Kidney (tissue), 14 donors: ENCODE results near the gene CD300LD. TPM values are rescaled to one million over a fixed set of nuclear protein-coding genes. Genes with fewer than 3 reads are reported as not detected.

ENCODE experiments used
- DNase-seq, 5 donors: peaks; one replicate each; pipeline ENCODE4 v3.0.0-alpha.2; 2013 to 2020
- FAIRE-seq: peaks from 2 replicates; lab custom pipeline; 2012; peaks lifted over from hg19 to GRCh38; lab: Jason Lieb, UNC
- H3K27ac ChIP-seq, 2 donors: one replicate each; pipeline ENCODE4 v1.7.0; 2013; ENCODE audit warnings: low read depth in 2 of 2, low read length in 2 of 2, inconsistent platforms in 1 of 2
- H3K27me3 ChIP-seq: one replicate; pipeline ENCODE4 v1.7.1; 2013; ENCODE audit warnings: low read length, inconsistent platforms; ENCODE audit not compliant: control insufficient read depth, insufficient read depth
- H3K36me3 ChIP-seq, 3 donors: one replicate each; pipeline versions ENCODE4 v1.7.0 to v1.7.1; 2013; ENCODE audit warnings: low read length in 3 of 3, control low read depth in 1 of 3, inconsistent platforms in 1 of 3; ENCODE audit not compliant: insufficient read depth in 3 of 3, control insufficient read depth in 2 of 3
- H3K4me1 ChIP-seq, 3 donors: one replicate each; pipeline versions ENCODE4 v1.7.0 to v1.7.1; 2013; ENCODE audit warnings: low read length in 3 of 3, inconsistent platforms in 1 of 3, low read depth in 1 of 3; ENCODE audit not compliant: control insufficient read depth in 2 of 3, insufficient read depth in 2 of 3
- H3K4me3 ChIP-seq, 3 donors: one replicate each; pipeline versions ENCODE4 v1.7.0 to v1.8.1; 2013; ENCODE audit warnings: low read length in 3 of 3, control low read depth in 1 of 3, inconsistent platforms in 1 of 3
- H3K9ac ChIP-seq, 3 donors: one replicate each; pipeline versions ENCODE4 v1.7.0 to v1.7.1; 2013; ENCODE audit warnings: low read length in 3 of 3, control low read depth in 1 of 3, inconsistent platforms in 1 of 3
- H3K9me3 ChIP-seq, 3 donors: one replicate each; pipeline versions ENCODE4 v1.7.0 to v1.7.1; 2013; ENCODE audit warnings: low read length in 3 of 3, control low read depth in 1 of 3, inconsistent platforms in 1 of 3; ENCODE audit not compliant: control insufficient read depth in 2 of 3, insufficient read depth in 1 of 3
- CTCF ChIP-seq: IDR thresholded peaks from 3 replicates; pipeline ENCODE4 v1.5.1; 2012; ENCODE audit warnings: mild to moderate bottlenecking, moderate library complexity, borderline replicate concordance; ENCODE audit not compliant: insufficient read depth; ENCODE audit errors: extremely low read depth
- intact Hi-C: fragments of 100-400 bp; cut with DNase I; formaldehyde crosslinking; loops from one replicate; pipeline ENCODE4 v1.11.1; 2022
- polyA plus RNA-seq: library from polyadenylated mRNA; stranded (reverse); fragments of 350-450 nt; fragmentation: Illumina TruSeq; extraction: RNeasy Lipid Tissue Mini Kit (QIAGEN cat#74804); gene quantifications from one replicate; pipeline ENCODE4 v1.2.3, GENCODE V29; 2014; ENCODE audit warnings: low read depth, low replicate concordance; ENCODE audit not compliant: insufficient read depth
- total RNA-seq: library from RNA; stranded (reverse); fragmentation: NEBNext Ultra II Directional; extraction: Animal tissue kit (Norgen Biotek cat#: 25700); gene quantifications from one replicate; pipeline ENCODE4 v1.2.1, GENCODE V29; 2021
- donor health status: control.
- donor health status: control.
- donor health status: control.
- donor health status: control.
- donor health status: control.
- donor health status: DM: yes; HTN: yes; CAD: no.
- donor health status: Normal renal cell carcinoma (clear cell type).

CD300LD gene
- total and polyA plus RNA-seq, 2 donors from 2014 or later: not detected

GRCh38 chr17:74605361-74605760, 13.3 kb upstream of the CD300LD start:
- Histone ChIP-seq H3K27ac (no peak overlapping the region), H3K27me3 (no peaks in the 10 kb centered on the region), H3K4me1 (no peaks in the 10 kb centered on the region), H3K9me3 (no peaks in the 10 kb centered on the region), H3K36me3 (no peaks in the 10 kb centered on the region), H3K9ac (no peak overlapping the region), H3K4me3 (no peak overlapping the region)
- intact Hi-C loops: no loop called here
- TF ChIP-seq CTCF: no peak
- FAIRE-seq: no peak
- DNase-seq: no peak

- Histone ChIP-seq H3K4me1 (no peaks in the 10 kb centered on the region), H3K27ac (no peak overlapping the region), H3K9ac (no peak overlapping the region), H3K36me3 (no peaks in the 10 kb centered on the region), H3K4me3 (no peak overlapping the region), H3K9me3 (no peaks in the 10 kb centered on the region), H3K27me3 (no peaks in the 10 kb centered on the region)
- TF ChIP-seq CTCF: no peak
- intact Hi-C loops: no loop called here
- DNase-seq (no peak), FAIRE-seq (no peak)
These were observed 12.7 kb upstream of the CD300LD start for GRCh38 chr17:74604761-74605160.

- intact Hi-C loops: no loop called here
These were observed 12.1 kb upstream of the CD300LD start for GRCh38 chr17:74604200-74604599.

More at GRCh38 chr17:74604200-74604599, 12.1 kb upstream of the CD300LD start:
- Histone ChIP-seq H3K9me3 (no peaks in the 10 kb centered on the region), H3K9ac (no peak overlapping the region), H3K36me3 (no peaks in the 10 kb centered on the region), H3K27me3 (no peaks in the 10 kb centered on the region), H3K4me3 (no peak overlapping the region), H3K27ac (no peak overlapping the region), H3K4me1 (no peaks in the 10 kb centered on the region)
- TF ChIP-seq CTCF: no peak
- no peak for DNase-seq
- no peak for FAIRE-seq
